GM18907 (cell line): ENCODE results near the gene BORCS5.
"Not testable (repeated sequence)": the region's sequence is repeated elsewhere in the genome, so short reads cannot be mapped to it uniquely, and the experiment has no call there.

Experiments used
- ATAC-seq: cut with Tn5 transposase; IDR thresholded peaks from one replicate; pipeline ENCODE4 v1.9.1; 2021; ENCODE audit warnings: mild to moderate bottlenecking, moderate library complexity; ENCODE audit not compliant: unreplicated experiment

BORCS5 gene

DNA sequence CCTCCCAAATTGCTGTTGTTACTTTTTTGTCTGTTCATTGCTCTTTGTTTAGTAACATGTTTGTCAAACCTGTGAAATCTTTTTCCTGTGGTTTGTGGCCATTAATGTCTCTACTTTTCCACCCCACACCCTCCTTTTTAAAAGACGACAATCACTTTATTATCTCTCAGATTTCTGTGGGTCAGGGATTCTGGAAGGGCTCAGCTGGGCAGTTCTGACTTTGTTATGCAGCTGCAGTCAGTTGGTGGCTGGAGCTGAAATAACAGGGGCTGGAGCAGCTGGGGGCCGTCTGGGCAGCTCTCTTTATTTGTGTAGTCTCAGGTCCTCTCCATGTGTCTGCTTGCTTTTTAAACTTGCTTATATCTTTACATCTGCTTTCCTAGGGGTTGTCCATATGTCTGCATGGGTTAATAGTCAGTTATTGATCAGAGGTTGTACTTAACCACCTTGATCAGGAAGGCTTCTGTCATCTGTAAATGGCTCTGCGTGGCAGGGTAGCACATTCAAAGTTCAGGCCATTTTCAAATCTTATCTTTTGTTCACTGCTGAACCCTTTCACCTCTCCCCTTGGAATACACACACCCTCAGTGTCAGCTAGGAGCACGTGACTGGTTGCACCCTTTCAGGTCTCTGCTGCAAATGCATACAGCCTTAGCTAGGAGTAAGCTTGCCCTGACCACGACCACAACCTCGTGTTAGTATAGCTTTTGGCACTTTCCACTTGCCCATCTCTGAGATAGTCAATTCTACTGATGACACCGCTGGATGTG, 27.9 kb downstream of the BORCS5 start:
- no peak for ATAC-seq

DNA sequence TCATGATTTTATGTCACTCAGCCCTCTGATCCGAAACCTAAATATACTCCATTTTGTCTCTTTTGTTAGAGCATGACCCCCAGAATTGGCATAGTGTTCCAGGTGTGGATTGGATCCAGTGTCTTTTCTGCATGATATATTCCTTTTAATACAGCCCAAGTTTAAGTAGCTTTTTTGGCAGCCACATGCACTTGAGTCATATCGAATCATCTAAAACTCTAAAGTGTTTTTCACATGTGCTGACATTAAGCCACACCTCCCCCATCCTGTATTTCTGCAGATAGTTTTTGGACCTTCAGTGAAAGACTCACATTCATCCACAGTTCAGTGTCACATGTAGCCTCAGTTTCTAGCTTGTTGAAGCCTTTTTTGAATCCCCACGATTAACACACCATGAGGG, 30.6 kb downstream of the BORCS5 start:
- ATAC-seq = no peak

DNA sequence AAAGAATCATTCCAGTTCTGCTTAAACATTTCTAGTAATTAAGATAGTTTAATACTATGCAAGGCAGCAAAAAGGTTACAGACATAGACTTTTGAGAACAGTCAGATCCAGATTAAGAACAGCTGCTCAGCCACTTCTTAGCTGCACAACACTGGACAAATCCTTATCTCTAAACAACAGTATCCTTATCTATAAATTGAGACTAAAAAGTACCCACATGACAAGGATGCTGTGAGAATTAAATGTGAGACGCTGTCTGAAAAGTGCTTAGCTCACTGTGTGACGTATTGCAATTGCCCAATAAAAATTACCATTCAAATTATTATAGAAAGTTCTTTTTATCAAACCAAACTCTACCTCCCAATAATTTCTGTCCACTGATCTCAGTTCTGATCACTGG, 35.5 kb downstream of the BORCS5 start:
- ATAC-seq = no peak

DNA sequence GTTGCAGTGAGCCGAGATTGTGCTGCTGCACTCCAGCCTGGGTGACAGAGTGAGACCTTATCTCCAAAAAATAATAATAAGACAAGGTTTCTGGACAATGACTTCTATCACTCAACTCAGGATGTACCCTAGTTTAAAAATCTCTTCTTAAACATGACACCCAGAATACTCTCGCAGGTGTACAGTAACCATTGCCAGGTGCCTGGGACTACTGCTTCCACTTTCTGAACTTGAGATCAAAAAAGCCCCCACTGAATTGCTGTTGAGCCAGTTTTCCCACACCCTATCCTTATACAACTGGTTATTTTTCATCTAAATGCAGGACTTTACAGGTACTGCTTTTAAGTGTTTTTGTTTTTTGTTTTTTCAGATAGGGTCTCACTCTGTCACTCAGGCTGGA, 36.3 kb downstream of the BORCS5 start:
- no peak for ATAC-seq

DNA sequence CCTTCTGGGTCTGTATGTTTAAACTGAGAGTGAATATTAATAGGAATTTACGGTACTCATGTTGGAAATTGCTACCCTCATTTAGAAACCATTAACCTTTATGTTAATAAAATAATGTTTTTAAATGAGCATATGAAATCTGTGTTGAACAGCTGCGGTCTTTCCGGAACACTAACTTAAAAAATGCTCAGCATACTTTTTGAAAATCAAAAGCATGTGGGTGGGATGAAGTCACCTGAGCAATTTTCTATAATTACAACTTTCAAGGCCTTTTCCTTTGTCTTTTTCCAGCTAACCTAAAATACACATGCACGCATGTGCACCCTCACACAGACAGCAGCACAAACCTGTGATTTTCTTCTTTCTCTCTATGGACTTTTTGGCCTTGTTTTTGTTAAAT, 39.8 kb downstream of the BORCS5 start:
- no peak for ATAC-seq

DNA sequence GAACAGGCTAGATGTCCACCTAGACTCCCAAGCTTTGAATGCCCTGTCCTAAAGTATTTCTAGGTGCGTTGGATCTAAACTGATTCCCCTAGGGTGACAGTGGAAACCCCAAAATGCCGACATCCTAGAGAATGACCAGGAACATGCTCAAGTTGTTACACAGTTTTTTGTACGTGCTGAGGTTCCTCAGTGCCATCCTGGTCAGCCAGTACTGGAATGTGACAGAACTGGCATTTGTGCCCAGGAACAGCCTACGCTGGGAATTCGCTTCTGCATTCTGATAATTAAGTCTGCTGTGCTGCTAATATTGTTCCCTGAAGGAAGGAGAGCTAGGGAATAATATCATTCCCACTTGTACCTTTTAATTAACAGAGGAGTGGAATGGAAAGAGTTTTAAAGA, 40.3 kb downstream of the BORCS5 start:
- ATAC-seq = no peak

DNA sequence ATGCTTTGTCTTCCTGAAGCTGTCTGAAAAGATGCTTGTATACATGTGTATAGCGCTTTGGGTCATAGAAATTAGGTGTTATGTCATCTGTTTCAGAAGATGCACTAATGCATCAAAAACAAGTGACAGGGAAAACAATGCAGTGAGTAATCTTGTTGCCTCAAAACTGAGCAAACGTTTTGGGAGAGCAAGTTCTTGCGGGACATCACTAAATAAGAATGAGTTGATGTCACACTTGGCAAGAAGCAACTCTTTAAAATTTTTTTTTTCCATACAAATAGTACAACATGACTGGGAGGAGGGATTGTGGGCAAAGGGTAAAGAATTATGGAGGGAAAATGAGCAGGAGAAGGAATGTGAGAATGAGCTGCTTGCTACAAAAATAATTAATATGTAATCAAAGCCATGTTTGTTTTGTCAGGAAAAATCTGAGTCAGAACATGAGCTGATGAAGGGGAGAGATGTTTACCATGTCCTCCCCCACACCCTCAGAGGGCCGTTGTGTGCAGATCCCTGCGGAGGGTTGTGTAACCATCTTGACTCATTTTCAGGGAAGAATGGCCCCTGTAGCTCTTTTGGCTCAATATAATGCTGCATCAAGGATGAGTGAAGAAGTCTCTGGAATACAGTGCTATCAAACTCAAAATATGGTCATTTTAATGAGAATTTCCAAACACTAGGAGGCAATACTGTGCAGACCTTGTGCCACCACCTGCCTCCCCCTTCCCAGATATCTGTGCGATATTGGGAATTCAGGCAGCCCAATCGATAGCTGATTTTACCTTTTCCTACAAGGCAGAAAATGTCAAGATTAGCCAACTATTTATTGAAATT, 41.4 kb downstream of the BORCS5 start:
- no peak for ATAC-seq

DNA sequence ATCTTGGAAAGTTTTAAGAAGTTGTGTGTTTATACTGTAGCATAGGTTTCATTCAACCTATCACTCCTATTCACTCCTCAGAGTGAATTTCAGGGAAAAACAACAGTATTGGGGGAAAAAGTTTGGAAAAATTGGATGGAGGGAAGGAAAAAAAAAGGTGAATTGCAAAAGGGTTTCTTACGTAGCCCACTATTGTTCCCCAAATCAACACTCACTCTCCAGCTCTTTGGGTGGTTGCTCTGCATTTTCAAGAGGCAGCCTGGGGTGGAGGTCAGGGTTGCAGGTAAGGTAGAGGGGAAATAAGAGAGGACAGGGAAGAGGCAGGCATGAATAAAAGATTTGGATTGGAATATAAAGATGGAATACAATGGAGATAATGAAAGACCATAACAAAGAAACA, 42.3 kb downstream of the BORCS5 start:
- no peak for ATAC-seq

DNA sequence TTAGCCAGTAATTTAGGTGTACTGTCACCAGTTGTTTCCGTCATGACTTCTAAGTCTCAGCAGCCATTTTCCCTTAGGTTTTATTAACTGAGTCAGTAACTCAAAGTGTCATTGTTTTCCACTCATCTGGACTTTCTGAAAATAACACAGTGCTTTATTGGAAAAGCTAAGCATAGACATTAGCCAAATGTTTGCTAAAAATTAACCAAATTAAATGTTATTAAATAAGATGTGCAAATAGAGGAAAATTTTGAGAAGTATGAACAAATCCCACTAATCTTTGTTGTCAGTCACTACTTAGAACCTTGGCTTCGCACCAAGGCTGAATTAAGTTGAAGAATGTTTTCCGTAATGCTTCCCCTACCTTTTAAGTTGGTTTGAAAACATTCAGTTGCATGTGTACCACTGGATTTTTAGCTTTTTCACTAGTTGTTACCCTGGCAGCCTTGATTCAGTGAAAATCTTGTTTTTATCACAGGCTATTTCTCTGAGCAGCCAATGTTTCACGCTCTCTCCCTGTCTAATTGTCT, 43.0 kb downstream of the BORCS5 start:
- no peak for ATAC-seq

DNA sequence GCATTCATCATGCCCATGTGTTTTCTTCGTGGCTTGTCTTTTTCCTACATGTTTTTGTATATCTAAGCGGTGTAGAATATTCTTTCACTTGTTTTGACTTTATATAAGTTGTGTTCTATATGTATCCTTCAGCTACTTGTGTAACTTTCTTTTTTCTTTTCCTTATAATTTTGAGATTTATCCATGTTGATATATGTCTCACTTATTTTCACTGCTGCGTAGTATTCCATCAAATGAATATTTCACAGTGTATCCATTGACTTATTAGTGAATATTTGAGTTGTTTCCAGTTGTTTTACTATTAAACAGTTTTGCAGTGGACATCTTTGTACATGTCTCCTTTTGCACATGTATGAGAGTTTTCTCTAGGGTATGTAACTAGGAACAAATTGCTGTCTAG, 43.9 kb downstream of the BORCS5 start:
- ATAC-seq = no peak

DNA sequence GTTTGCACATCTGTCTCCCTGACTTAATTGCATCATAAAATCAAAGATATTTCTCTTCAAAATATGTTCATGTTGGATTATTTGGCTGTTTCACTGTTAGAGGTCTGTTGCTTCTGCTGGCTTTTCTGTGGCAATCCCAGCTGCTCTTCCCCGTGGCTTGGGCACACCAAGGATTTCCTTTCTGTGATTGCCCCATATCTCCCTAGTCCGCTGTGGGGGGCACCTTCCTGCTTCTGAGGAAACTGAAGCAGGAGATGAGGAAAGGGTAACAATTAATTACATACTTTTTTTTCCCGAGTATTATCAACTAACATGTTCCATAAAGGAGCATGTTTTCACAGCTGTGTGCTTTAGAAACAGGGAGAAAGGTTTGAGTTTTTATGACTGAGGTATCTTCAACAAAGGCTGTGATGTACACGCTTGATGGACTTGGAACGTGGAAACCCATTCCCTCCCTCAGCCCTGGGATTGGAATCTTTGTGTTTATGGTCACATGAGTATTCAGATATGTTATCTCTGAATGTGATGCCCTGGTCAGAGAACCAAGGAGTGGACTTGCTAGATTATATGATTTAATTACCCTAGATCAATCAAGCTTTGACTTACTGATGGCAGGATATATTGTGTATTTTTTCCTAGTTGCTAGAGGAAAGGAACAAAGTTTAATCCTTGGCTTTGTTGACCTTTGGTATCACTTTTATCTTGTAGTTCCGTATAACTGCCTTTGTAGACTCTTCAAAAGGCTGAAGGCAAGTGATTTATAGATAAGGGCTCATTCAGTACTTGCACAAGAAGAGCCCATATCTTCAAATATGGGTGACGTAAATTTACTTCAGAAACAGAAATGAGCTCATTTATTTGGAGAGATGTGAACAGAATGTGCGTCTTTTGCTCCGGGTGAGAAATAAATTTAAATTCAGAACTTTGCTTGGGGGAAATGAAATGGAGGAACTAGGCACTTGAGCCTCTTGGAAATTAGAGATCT, 46.7 kb downstream of the BORCS5 start:
- ATAC-seq = no peak

DNA sequence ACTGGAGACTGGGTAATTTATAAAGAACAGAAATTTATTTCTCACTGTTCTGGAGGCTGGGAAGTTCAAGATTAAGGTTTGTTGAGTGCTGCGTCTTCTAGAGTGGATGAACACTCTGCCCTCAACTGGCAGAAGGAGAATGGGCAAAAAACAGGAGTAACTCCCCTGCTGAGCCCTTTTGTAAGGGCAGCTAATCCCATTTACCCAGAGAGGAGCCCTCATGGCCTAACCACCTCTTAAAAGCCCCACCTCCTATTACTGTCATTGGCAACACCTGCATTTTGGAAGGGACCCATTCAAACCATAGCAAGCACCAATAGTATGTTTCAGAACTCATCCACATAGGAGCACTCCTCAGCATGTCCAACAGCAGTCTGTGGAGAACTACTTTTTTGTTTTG, 47.4 kb downstream of the BORCS5 start:
- no peak for ATAC-seq

DNA sequence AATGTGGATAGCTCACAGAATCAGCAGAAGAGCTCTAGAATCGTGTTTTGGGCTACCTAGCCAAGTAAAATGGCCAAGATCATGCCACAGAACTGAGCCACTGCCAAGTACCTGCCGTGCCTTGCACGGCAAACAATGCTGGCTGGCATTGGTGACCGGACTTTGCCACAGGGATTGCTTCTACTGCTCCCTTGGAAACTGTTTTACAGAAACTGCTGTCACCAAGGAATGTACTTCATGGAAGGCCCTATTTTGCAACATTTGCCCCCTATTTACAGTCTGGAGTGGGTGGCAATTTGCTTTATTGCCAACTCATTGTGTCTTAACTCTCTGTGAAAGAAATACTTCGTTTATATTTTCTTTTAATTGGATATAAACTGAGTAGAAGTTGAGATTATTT, 49.0 kb downstream of the BORCS5 start:
- no peak for ATAC-seq

DNA sequence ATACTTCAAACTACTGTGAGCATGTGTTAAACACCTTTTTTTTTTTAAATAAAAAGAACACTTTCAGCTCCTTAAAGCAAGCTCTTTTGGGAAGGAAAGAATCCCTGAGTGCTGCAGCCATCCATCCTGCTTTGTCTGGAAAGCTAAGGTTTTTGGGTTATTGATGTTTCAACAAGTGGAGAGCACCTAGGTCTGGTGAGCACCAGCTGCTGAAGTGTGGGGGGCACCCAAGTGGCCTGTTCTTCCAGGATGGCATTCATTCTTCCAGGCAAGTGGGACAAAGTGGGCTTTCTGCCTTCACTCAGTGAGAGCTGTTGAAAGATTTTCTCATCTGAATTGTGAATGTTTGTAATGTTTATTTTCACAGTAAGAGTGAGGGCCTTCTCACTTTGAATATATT, 49.9 kb downstream of the BORCS5 start:
- no peak for ATAC-seq

DNA sequence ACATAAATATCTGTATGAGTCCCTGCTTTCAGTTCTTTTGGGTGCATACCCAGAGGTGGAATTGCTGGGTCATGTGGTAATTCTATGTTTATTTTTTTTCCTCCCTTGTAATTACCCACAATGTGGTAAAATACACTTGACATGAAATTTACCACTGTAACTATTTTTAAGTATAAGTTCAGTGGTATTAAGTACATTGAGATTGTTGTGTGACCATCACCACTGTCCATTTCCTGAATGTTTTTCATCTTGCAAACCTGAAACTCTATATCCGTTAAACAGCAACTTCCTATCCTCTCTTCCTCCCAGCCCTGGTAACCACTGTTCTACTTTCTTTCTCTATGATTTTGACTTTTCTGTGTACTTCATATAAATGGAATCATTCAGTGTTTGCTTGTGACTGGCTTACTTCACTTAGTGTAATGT, 51.4 kb downstream of the BORCS5 start:
- ATAC-seq = no peak

DNA sequence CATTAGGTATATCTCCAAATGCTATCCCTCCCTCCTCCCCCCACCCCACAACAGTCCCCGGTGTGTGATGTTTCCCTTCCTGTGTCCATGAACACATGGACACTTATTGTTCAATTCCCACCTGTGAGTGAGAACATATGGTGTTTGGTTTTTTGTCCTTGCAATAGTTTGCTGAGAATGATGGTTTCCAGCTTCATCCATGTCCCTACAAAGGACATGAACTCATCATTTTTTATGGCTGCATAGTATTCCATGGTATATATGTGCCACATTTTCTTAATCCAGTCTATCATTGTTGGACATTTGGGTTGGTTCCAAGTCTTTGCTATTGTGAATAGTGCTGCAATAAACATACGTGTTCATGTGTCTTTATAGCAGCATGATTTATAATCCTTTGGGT, 52.5 kb downstream of the BORCS5 start:
- ATAC-seq = not testable (repeated sequence)

DNA sequence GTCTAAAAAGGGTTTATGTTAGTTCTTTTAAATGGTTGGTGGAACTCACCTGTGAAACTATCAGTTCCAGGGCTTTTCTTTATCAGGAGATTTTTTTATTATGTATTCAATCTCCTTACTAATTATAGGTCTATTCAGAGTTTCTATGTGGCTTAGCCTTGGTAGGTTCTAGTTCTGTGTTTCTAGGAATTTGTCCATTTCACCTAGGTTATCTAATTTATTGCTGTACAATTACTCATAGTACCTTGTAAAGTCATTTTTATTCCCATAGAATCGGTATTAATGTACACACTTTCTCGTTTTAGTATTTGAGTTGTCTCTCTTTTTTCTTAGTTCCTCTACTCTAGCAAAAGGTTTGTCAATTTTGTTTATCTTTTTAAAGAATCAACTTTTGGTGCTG, 59.0 kb downstream of the BORCS5 start:
- no peak for ATAC-seq

DNA sequence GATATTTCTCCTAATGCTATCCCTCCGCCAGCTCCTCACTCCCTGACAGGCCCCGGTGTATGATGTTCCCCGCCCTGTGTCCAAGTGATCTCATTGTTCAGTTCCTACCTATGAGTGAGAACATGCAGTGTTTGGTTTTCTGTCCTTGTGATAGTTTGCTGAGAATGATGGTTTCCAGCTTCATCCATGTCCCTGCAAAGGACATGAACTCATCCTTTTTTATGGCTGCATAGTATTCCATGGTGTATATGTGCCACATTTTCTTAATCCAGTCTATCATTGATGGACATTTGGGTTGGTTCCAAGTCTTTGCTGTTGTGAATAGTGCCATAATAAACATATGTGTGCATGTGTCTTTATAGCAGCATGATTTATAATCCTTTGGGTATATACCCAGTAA, 62.3 kb downstream of the BORCS5 start:
- not testable (repeated sequence) for ATAC-seq

DNA sequence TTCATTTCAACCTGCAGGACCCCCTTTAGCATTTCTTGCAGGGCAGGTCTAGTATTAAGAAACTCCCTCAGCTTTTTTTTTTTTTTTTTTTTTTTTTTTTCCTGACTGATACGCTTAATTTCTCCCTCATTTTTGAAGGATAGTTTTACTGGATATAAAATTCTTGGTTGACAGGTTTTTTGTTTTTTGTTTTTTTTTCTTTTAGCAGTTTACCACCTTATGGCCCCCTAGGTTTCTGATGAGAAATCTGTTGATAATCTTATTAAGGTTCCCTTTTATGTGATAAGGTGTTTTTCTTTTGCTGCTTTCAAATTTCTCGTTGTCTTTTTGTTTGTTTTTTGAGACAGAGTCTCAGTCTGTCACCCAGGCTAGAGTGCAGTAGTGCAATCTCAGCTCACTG, 66.5 kb downstream of the BORCS5 start:
- ATAC-seq = no peak

DNA sequence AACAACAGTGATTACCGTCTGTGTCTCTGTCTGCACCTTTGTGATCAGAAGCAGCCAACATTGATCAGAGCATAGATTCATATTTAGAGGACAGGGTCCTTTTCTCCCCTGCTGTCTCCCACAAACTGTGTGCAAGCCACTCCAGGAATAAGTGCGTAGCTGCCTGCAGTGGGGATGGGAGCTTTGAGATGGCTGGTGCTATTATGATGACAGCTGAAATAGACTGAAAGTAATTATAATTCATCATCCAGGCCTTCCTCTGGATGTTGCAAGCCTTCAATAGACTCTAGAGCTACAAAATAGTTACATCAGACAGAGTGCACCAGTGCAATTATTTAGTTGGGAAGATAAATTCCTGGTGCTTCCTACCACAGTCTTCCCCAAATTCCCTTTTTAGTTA, 68.1 kb downstream of the BORCS5 start:
- ATAC-seq = no peak

DNA sequence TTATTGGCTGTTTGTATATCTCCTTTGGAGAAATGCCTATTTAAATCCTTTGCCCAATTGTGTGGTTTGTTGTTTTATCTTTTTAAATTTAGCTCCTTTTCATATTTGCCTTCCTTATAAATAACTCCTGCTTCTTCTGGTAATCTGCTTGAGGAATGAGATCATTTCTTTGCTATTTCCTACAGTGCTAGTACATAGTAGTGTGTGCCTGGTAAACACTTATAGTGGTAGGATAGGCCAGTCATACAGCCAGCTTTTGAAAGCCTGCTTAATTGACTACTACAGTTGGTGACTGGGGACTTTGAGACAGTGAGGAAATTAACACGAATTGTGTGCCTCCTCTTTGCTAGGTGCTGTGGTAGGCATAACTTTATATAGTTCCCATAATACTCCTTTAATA, 68.7 kb downstream of the BORCS5 start:
- no peak for ATAC-seq
